PFSK-1 (cell line): ENCODE measurements around the gene H6PD.

Experiments
- FOXP2 ChIP-seq: optimal IDR thresholded peaks from 2 replicates; pipeline ENCODE3; 2011; ENCODE audit warnings: borderline replicate concordance, control low read depth, inconsistent platforms; ENCODE audit not compliant: insufficient read depth; ENCODE audit errors: extremely low read length, extremely low read depth
- POLR2AphosphoS5 ChIP-seq: IDR thresholded peaks from 2 replicates; pipeline ENCODE4 v1.6.1; 2012; ENCODE audit warnings: low read depth, mild to moderate bottlenecking, control low read depth, low read length, moderate library complexity
- SIN3A ChIP-seq: IDR thresholded peaks from 2 replicates; pipeline ENCODE4 v1.6.1; 2012; ENCODE audit warnings: mild to moderate bottlenecking, low read length, moderate library complexity, borderline replicate concordance; ENCODE audit not compliant: insufficient read depth
- TAF1 ChIP-seq: IDR thresholded peaks from 2 replicates; pipeline ENCODE4 v1.6.1; 2012; ENCODE audit warnings: low read length, control low read depth, borderline replicate concordance; ENCODE audit not compliant: insufficient read depth
- TF ChIP-seq, protein P1 (sequence below), 2 experiments: IDR thresholded peaks; 2 replicates each; pipeline versions ENCODE4 v1.6.1 to v1.8.0; 2011 to 2012; ENCODE audit warnings: low read depth in 2 of 2, low read length in 2 of 2, control low read depth in 1 of 2, inconsistent platforms in 1 of 2, mild to moderate bottlenecking in 1 of 2, moderate library complexity in 1 of 2; ENCODE audit not compliant: insufficient read depth in 1 of 2

DNA sequence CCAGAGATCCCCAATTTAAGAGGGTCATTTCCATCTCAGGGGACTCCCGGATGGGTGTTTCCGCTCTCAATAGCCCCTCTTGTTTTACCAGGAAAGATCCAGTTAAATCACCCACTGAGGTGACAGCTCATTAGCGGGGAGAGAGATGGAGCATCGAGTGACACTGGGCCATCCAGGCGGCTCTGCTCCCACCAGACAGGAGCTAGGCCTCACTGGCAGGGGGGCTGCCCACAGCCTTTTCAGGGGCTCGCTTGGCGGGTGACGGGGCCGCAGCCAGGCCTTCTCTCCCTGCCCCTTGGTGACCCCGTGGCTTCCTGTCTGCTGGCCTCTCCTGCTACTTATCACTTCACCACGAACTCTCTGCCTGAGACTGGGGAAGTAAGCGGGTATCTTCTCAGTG, 31.4 kb downstream of the H6PD start:
- TF ChIP-seq POLR2AphosphoS5 (no peak), SIN3A (no peak), TAF1 (no peak), FOXP2 (no peak)
- TF ChIP-seq, protein P1, sequence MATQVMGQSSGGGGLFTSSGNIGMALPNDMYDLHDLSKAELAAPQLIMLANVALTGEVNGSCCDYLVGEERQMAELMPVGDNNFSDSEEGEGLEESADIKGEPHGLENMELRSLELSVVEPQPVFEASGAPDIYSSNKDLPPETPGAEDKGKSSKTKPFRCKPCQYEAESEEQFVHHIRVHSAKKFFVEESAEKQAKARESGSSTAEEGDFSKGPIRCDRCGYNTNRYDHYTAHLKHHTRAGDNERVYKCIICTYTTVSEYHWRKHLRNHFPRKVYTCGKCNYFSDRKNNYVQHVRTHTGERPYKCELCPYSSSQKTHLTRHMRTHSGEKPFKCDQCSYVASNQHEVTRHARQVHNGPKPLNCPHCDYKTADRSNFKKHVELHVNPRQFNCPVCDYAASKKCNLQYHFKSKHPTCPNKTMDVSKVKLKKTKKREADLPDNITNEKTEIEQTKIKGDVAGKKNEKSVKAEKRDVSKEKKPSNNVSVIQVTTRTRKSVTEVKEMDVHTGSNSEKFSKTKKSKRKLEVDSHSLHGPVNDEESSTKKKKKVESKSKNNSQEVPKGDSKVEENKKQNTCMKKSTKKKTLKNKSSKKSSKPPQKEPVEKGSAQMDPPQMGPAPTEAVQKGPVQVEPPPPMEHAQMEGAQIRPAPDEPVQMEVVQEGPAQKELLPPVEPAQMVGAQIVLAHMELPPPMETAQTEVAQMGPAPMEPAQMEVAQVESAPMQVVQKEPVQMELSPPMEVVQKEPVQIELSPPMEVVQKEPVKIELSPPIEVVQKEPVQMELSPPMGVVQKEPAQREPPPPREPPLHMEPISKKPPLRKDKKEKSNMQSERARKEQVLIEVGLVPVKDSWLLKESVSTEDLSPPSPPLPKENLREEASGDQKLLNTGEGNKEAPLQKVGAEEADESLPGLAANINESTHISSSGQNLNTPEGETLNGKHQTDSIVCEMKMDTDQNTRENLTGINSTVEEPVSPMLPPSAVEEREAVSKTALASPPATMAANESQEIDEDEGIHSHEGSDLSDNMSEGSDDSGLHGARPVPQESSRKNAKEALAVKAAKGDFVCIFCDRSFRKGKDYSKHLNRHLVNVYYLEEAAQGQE (IDR thresholded peaks at IDR 0.05; ENCODE audit: insufficient read depth in 1 of 2, low read depth in 2 of 2, low read length in 2 of 2): no peak
